ENCODE data around the gene RAPGEF2.

DNA sequence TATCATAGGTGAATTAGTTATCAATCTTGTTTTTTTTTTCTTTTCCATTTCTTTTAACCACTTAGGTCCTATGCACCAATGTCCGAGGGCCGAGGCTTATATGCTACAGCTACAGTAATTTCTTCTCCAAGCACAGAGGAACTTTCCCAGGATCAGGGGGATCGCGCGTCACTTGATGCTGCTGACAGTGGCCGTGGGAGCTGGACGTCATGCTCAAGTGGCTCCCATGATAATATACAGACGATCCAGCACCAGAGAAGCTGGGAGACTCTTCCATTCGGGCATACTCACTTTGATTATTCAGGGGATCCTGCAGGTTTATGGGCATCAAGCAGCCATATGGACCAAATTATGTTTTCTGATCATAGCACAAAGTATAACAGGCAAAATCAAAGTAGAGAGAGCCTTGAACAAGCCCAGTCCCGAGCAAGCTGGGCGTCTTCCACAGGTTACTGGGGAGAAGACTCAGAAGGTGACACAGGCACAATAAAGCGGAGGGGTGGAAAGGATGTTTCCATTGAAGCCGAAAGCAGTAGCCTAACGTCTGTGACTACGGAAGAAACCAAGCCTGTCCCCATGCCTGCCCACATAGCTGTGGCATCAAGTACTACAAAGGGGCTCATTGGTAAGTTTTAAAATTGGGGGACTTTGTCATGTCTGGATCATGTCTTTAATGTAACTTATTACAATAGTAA, 250.7 kb downstream of the RAPGEF2 start:
- TF ChIP-seq, protein P1, sequence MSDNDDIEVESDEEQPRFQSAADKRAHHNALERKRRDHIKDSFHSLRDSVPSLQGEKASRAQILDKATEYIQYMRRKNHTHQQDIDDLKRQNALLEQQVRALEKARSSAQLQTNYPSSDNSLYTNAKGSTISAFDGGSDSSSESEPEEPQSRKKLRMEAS (IDR thresholded peaks at IDR 0.05) = no peak
- TF ChIP-seq, protein P2, sequence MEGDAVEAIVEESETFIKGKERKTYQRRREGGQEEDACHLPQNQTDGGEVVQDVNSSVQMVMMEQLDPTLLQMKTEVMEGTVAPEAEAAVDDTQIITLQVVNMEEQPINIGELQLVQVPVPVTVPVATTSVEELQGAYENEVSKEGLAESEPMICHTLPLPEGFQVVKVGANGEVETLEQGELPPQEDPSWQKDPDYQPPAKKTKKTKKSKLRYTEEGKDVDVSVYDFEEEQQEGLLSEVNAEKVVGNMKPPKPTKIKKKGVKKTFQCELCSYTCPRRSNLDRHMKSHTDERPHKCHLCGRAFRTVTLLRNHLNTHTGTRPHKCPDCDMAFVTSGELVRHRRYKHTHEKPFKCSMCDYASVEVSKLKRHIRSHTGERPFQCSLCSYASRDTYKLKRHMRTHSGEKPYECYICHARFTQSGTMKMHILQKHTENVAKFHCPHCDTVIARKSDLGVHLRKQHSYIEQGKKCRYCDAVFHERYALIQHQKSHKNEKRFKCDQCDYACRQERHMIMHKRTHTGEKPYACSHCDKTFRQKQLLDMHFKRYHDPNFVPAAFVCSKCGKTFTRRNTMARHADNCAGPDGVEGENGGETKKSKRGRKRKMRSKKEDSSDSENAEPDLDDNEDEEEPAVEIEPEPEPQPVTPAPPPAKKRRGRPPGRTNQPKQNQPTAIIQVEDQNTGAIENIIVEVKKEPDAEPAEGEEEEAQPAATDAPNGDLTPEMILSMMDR (IDR thresholded peaks at IDR 0.05; ENCODE audit: control extremely low read depth in 1 of 3, insufficient read depth in 1 of 3, low read depth in 1 of 3, low read length in 3 of 3) = no peak
- TF ChIP-seq, protein P3, sequence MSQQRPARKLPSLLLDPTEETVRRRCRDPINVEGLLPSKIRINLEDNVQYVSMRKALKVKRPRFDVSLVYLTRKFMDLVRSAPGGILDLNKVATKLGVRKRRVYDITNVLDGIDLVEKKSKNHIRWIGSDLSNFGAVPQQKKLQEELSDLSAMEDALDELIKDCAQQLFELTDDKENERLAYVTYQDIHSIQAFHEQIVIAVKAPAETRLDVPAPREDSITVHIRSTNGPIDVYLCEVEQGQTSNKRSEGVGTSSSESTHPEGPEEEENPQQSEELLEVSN (IDR thresholded peaks at IDR 0.05) = no peak
- no peak for TF ChIP-seq MAFK (IDR thresholded peaks at IDR 0.05; ENCODE audit: low read depth, low read length)
- TF ChIP-seq EP300 (IDR thresholded peaks at IDR 0.05; ENCODE audit: borderline replicate concordance in 1 of 2, low read depth in 2 of 2, low read length in 2 of 2) = no peak

Data from H1 (cell line).